ENCODE data around the gene LRP1B.

The LRP1B gene

DNA sequence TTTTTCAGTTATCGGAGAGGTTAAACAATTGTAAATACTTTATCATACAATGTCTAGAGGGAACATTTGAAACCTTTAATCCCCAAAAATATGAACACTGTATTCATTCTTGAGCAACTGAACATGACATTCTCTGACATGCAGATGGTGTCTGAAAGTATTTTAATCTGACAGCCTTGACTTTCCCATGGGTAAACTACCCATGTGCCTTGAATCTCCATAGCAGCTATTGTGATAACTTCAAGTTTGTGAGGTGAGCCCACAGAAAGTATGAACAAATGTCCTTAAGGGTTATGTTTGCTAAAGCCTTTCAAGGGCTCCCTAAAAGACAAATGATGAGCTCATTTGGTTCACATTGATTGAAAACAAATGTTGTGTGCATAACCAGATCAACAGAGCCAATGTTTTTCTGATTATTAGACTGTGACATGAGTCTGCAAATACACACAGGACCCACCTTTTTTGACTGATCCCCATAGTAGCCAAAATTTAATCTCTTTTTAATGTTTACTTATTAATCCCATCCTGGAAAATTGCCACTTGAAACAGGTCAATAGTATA is 1326.0 kb downstream of the LRP1B start:
- H3K9ac ChIP-seq: no peak overlapping the region
- TF ChIP-seq Cebpa-rat (IDR thresholded peaks at IDR 0.05): no peak
- no peaks in the 10 kb centered on the region for H3K4me1 ChIP-seq
- H3K36me3 ChIP-seq: no peaks in the 10 kb centered on the region
- no peaks in the 10 kb centered on the region for H4K20me1 ChIP-seq
- no peak overlapping the region for H3K27ac ChIP-seq
- no peaks in the 10 kb centered on the region for H3K27me3 ChIP-seq
- no peak overlapping the region for H3K4me2 ChIP-seq
- no peaks in the 10 kb centered on the region for H3K9me3 ChIP-seq
- H3K4me3 ChIP-seq: no peak overlapping the region

- no peak overlapping the region for H3K4me3 ChIP-seq
- no peaks in the 10 kb centered on the region for H3K36me3 ChIP-seq
- no peaks in the 10 kb centered on the region for H4K20me1 ChIP-seq
- H3K9me3 ChIP-seq: no peaks in the 10 kb centered on the region
- H3K4me2 ChIP-seq: no peak overlapping the region
- H3K27ac ChIP-seq: no peak overlapping the region
- no peak for TF ChIP-seq Cebpa-rat (IDR thresholded peaks at IDR 0.05)
- H3K4me1 ChIP-seq: no peaks in the 10 kb centered on the region
- no peak overlapping the region for H3K9ac ChIP-seq
- no peaks in the 10 kb centered on the region for H3K27me3 ChIP-seq
These were observed 1329.5 kb downstream of the LRP1B start for GRCh38 chr2:140801311-140801710.

GRCh38 chr2:140797718-140798117 is 1333.1 kb downstream of the LRP1B start:
- H3K27me3 ChIP-seq: no peaks in the 10 kb centered on the region
- H3K27ac ChIP-seq: no peak overlapping the region
- TF ChIP-seq Cebpa-rat (IDR thresholded peaks at IDR 0.05): no peak
- no peaks in the 10 kb centered on the region for H4K20me1 ChIP-seq
- H3K36me3 ChIP-seq: no peaks in the 10 kb centered on the region
- H3K4me3 ChIP-seq: no peak overlapping the region
- H3K4me2 ChIP-seq: no peak overlapping the region
- no peak overlapping the region for H3K9ac ChIP-seq
- H3K9me3 ChIP-seq: no peaks in the 10 kb centered on the region
- no peaks in the 10 kb centered on the region for H3K4me1 ChIP-seq

DNA sequence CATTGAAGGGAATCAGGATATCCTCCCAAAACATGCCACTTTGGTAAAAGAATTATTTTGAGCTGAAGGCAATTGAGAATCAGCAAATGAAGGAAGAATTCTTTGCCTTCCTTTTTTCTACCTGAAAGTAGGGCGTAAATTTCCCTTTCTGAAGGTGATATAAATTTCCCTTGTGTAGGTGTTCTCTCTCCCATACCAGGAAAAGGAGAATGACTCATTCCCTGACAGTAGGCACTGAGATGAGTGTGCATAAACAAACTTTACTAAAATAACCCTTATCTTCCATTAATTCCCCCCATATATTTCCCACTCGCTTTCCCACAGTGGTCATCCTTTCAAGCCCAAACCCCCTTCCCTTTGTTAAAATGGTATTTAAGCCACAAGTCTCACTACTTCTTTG is 1339.0 kb downstream of the LRP1B start:
- Histone ChIP-seq H3K9me3 (no peaks in the 10 kb centered on the region), H4K20me1 (no peaks in the 10 kb centered on the region), H3K27me3 (no peaks in the 10 kb centered on the region), H3K9ac (no peak overlapping the region), H3K4me1 (no peaks in the 10 kb centered on the region), H3K36me3 (no peaks in the 10 kb centered on the region), H3K4me3 (no peak overlapping the region), H3K27ac (no peak overlapping the region), H3K4me2 (no peak overlapping the region)
- TF ChIP-seq Cebpa-rat (IDR thresholded peaks at IDR 0.05): no peak

DNA sequence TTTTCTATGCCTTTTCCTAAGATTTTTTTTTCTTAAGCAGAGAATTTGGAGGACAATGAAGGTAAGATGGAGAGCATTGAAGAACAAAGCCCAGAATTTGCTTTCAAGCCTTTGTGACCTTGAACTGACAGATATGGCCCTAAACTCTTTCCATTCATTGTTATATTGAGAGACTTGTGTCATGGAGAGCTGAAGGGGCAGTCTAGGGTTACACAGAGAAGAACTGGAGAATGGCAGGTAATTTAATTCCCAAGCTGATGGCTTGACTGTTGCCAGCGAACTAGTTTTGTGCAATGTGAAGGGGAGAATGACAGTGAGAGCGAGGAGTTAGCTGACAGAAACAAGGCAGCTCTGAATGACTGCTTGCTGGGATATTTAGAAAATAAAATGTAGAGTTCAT is 1344.2 kb downstream of the LRP1B start:
- no peak overlapping the region for H3K27ac ChIP-seq
- no peaks in the 10 kb centered on the region for H4K20me1 ChIP-seq
- TF ChIP-seq Cebpa-rat (IDR thresholded peaks at IDR 0.05): no peak
- no peaks in the 10 kb centered on the region for H3K4me1 ChIP-seq
- H3K4me2 ChIP-seq: no peak overlapping the region
- no peaks in the 10 kb centered on the region for H3K27me3 ChIP-seq
- no peaks in the 10 kb centered on the region for H3K36me3 ChIP-seq
- no peak overlapping the region for H3K4me3 ChIP-seq
- no peaks in the 10 kb centered on the region for H3K9me3 ChIP-seq
- H3K9ac ChIP-seq: no peak overlapping the region

DNA sequence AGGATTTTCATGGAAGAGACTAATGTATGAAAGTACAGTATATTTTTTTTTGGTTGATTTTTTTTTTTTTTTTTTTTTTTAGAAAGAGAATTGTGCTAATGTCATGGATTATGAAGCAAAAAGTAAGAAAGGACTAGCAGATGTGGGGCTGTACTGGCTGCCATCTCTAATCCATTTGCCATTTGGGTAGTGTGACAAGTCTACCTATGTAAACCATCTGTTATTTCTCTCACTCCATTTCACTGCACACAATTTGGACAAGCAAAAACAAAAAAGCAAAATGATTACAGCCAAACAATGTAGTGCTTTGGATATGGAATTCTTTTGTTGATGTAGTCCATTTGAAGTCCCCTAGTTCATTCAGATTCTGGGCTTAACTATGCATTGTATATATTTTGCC is 1355.4 kb downstream of the LRP1B start:
- Histone ChIP-seq H3K4me2 (no peak overlapping the region), H3K36me3 (no peaks in the 10 kb centered on the region), H4K20me1 (no peaks in the 10 kb centered on the region), H3K27me3 (no peaks in the 10 kb centered on the region), H3K27ac (no peak overlapping the region), H3K9ac (no peak overlapping the region), H3K9me3 (no peaks in the 10 kb centered on the region), H3K4me3 (no peak overlapping the region), H3K4me1 (peaks cover 9% of the 10 kb centered on the region; the same call in 1 of the 2 replicates)
- no peak for TF ChIP-seq Cebpa-rat (IDR thresholded peaks at IDR 0.05)

DNA sequence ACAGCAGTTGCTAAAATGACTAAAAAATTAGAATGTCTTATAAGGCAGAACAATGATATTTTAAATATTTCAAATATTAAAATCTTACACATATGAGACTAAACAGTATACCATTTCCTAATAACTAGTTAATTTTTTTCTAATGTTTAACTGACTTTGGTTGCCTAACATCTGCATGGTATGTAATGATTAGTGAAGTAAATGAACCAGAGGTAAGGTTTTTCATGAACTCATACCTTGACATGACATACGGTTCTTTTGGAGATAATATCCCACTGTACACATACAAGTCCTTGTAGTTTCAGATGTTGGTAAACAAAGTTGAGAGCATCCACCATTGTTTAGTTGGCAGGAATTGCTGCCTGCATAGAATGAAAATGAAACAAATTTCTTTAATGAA is 1360.2 kb downstream of the LRP1B start:
- no peak overlapping the region for H3K4me3 ChIP-seq
- no peaks in the 10 kb centered on the region for H3K4me1 ChIP-seq
- no peak overlapping the region for H3K27ac ChIP-seq
- H3K27me3 ChIP-seq: no peaks in the 10 kb centered on the region
- H4K20me1 ChIP-seq: no peaks in the 10 kb centered on the region
- no peak overlapping the region for H3K4me2 ChIP-seq
- H3K9me3 ChIP-seq: no peaks in the 10 kb centered on the region
- no peak overlapping the region for H3K9ac ChIP-seq
- TF ChIP-seq Cebpa-rat (IDR thresholded peaks at IDR 0.05): no peak
- no peaks in the 10 kb centered on the region for H3K36me3 ChIP-seq

DNA sequence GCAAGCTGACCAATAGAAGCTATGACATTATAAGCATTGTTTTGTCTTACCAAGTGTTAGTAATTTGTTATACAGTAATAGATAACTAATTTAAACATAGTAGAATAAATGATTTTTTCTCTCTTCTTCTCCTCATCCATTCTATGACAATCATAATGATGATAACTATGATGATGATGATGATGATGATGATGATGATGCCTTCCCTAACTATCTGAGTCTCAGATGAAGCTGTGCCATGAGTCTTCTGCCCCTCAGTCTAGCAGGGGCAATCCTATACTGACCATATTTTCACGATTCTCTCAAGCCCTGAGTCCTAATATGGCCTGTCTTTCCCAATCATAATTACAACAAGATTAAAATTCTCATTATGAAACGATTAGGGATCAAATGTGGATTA is 1369.0 kb downstream of the LRP1B start:
- Histone ChIP-seq H3K9me3 (no peaks in the 10 kb centered on the region), H3K27ac (no peak overlapping the region), H3K36me3 (no peaks in the 10 kb centered on the region), H4K20me1 (no peaks in the 10 kb centered on the region), H3K9ac (no peak overlapping the region), H3K27me3 (no peaks in the 10 kb centered on the region), H3K4me1 (no peaks in the 10 kb centered on the region), H3K4me2 (no peak overlapping the region), H3K4me3 (no peak overlapping the region)
- no peak for TF ChIP-seq Cebpa-rat (IDR thresholded peaks at IDR 0.05)

GRCh38 chr2:140759426-140760156 is 1371.2 kb downstream of the LRP1B start:
- no peak overlapping the region for H3K27ac ChIP-seq
- no peak overlapping the region for H3K4me3 ChIP-seq
- H3K36me3 ChIP-seq: no peaks in the 10 kb centered on the region
- H3K9ac ChIP-seq: no peak overlapping the region
- no peak overlapping the region for H3K4me2 ChIP-seq
- TF ChIP-seq Cebpa-rat (IDR thresholded peaks at IDR 0.05): no peak
- no peaks in the 10 kb centered on the region for H3K9me3 ChIP-seq
- no peaks in the 10 kb centered on the region for H3K4me1 ChIP-seq
- H4K20me1 ChIP-seq: no peaks in the 10 kb centered on the region
- H3K27me3 ChIP-seq: no peaks in the 10 kb centered on the region

- H3K27ac ChIP-seq: no peak overlapping the region
- no peak overlapping the region for H3K9ac ChIP-seq
- no peaks in the 10 kb centered on the region for H4K20me1 ChIP-seq
- no peak overlapping the region for H3K4me3 ChIP-seq
- no peaks in the 10 kb centered on the region for H3K4me1 ChIP-seq
- no peak for TF ChIP-seq Cebpa-rat (IDR thresholded peaks at IDR 0.05)
- H3K4me2 ChIP-seq: no peak overlapping the region
- no peaks in the 10 kb centered on the region for H3K9me3 ChIP-seq
- H3K36me3 ChIP-seq: no peaks in the 10 kb centered on the region
- H3K27me3 ChIP-seq: no peaks in the 10 kb centered on the region
These were observed 1383.2 kb downstream of the LRP1B start for GRCh38 chr2:140747665-140748064.
